ENCODE data around the gene OGFOD2.
"Not testable (repeated sequence)": the region's sequence is repeated elsewhere in the genome, so short reads cannot be mapped to it uniquely, and the experiment has no call there.

Gene OGFOD2

GRCh38 chr12:122974892-122975789 lies at the start of gene OGFOD2:
OGFOD2 (plus strand) TSS chr12:122975244; CDS start chr12:122975252, 8 bp downstream.
- peak; percentile 91 for DNase-seq

GRCh38 chr12:122927756-122928403 lies 47.2 kb upstream of the OGFOD2 start:
- no peak for DNase-seq

GRCh38 chr12:122928404-122929147 lies 46.5 kb upstream of the OGFOD2 start:
- DNase-seq: no peak

GRCh38 chr12:122929148-122929538 lies 45.9 kb upstream of the OGFOD2 start:
- no peak for DNase-seq

GRCh38 chr12:122929812-122930211 lies 45.2 kb upstream of the OGFOD2 start:
- no peak for DNase-seq

GRCh38 chr12:122932207-122932606 lies 42.8 kb upstream of the OGFOD2 start:
- no peak for DNase-seq

- no peak for DNase-seq
Observed at GRCh38 chr12:122934722-122935121, 40.3 kb upstream of the OGFOD2 start.

GRCh38 chr12:122935318-122935717 lies 39.7 kb upstream of the OGFOD2 start:
- DNase-seq: no peak

- DNase-seq: no peak
Observed at GRCh38 chr12:122937622-122938091, 37.4 kb upstream of the OGFOD2 start.

GRCh38 chr12:122939125-122939524 lies 35.9 kb upstream of the OGFOD2 start:
- DNase-seq: no peak

GRCh38 chr12:122941351-122941750 lies 33.7 kb upstream of the OGFOD2 start:
- not testable (repeated sequence) for DNase-seq

- DNase-seq: no peak
Observed at GRCh38 chr12:122942637-122943036, 32.4 kb upstream of the OGFOD2 start.

- DNase-seq: no peak
Observed at GRCh38 chr12:122943196-122943595, 31.8 kb upstream of the OGFOD2 start.

- no peak for DNase-seq
Observed at GRCh38 chr12:122944605-122945592, 30.1 kb upstream of the OGFOD2 start.

GRCh38 chr12:122946690-122947341 lies 28.2 kb upstream of the OGFOD2 start:
- DNase-seq: peak; percentile 89

- peak; percentile 58 for DNase-seq
Observed at GRCh38 chr12:122947352-122947792, 27.7 kb upstream of the OGFOD2 start.

- DNase-seq: no peak
Observed at GRCh38 chr12:122948605-122949004, 26.4 kb upstream of the OGFOD2 start.

GRCh38 chr12:122949405-122949804 lies 25.6 kb upstream of the OGFOD2 start:
- DNase-seq: no peak

- DNase-seq: no peak
Observed at GRCh38 chr12:122949816-122950675, 25.0 kb upstream of the OGFOD2 start.

- no peak for DNase-seq
Observed at GRCh38 chr12:122951406-122951805, 23.6 kb upstream of the OGFOD2 start.

Measured in CD4-positive, alpha-beta T cell treated with Interleukin-15 for 1 hour (primary cell).